ENCODE measurements around the gene SLC2A1. TPM values are rescaled to one million over a fixed set of nuclear protein-coding genes. Genes with fewer than 3 reads are reported as not detected.
A peak's percentile ranks its signal among the peaks of the same experiment; 100 is the strongest.

SLC2A1 gene
- total RNA-seq, 1 experiment from 2014 or later, result 422 TPM

GRCh38 chr1:42983693-42984092 lies 25.0 kb upstream of the SLC2A1 start:
- Histone ChIP-seq H3K36me3 (ENCODE audit: control insufficient read depth, insufficient read depth, low read length) (no peaks in the 10 kb centered on the region), H3K4me3 (ENCODE audit: low read depth, low read length) (no peak overlapping the region), H3K9me3 (no peaks in the 10 kb centered on the region), H3K27me3 (replicated peaks; ENCODE audit: control insufficient read depth, insufficient read depth, low read length) (no peaks in the 10 kb centered on the region), H3K4me1 (peaks cover 49% of the 10 kb centered on the region)
- Mint-ChIP-seq H3K27me3 (ENCODE audit: insufficient read depth, unreplicated experiment) (no peaks in the 10 kb centered on the region), H3K4me1 (ENCODE audit: low read depth, unreplicated experiment) (peaks cover 34% of the 10 kb centered on the region), H3K4me3 (ENCODE audit: unreplicated experiment) (no peak overlapping the region), H3K36me3 (ENCODE audit: insufficient read depth, unreplicated experiment) (peaks cover 15% of the 10 kb centered on the region), H3K9me3 (ENCODE audit: unreplicated experiment) (no peaks in the 10 kb centered on the region), H3K27ac (ENCODE audit: unreplicated experiment) (no peak overlapping the region)
- POLR2A ChIA-PET, result no interaction called here
- TF ChIP-seq, protein P1, sequence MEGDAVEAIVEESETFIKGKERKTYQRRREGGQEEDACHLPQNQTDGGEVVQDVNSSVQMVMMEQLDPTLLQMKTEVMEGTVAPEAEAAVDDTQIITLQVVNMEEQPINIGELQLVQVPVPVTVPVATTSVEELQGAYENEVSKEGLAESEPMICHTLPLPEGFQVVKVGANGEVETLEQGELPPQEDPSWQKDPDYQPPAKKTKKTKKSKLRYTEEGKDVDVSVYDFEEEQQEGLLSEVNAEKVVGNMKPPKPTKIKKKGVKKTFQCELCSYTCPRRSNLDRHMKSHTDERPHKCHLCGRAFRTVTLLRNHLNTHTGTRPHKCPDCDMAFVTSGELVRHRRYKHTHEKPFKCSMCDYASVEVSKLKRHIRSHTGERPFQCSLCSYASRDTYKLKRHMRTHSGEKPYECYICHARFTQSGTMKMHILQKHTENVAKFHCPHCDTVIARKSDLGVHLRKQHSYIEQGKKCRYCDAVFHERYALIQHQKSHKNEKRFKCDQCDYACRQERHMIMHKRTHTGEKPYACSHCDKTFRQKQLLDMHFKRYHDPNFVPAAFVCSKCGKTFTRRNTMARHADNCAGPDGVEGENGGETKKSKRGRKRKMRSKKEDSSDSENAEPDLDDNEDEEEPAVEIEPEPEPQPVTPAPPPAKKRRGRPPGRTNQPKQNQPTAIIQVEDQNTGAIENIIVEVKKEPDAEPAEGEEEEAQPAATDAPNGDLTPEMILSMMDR (IDR thresholded peaks at IDR 0.05; ENCODE audit: insufficient read depth in 1 of 2, low read depth in 1 of 2, low read length in 1 of 2, severe bottlenecking in 1 of 2, unreplicated experiment in 1 of 2), result no peak
- BruUV-seq (replicated peaks), result no TSS peak
- no peak for DNase-seq
- intact Hi-C loops (cut with micrococcal nuclease; ENCODE audit: unreplicated experiment), result no loop called here
- CTCF ChIA-PET, result interaction anchor here (1.6 kb wide), 1 partner anchor 90 kb away, joined by 4 read pairs; no protein-coding TSS in a partner anchor

DNA sequence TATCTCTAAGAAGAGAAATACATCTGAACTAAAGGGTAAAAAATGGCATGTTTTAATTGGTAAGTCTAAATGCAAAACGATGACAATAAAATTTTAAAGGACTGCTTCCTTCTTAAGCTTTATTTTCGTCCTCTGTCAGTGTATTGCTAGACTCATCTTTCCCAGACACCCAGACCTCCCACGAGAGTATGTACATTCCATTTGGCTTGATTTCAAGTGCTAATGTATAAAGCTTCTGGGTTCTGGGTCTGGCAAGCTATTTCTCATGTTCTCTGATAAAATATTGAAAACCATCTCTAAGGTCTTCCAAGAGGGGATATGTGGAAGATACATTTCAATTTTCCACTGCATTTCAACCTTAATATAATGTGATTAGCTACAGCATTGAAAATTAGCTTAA lies 24.6 kb upstream of the SLC2A1 start:
- H3K27me3 ChIP-seq (replicated peaks; ENCODE audit: control insufficient read depth, insufficient read depth, low read length), result no peaks in the 10 kb centered on the region
- no peak for DNase-seq
- POLR2A ChIA-PET, result no interaction called here

GRCh38 chr1:42982641-42983040 lies 24.0 kb upstream of the SLC2A1 start:
- Histone ChIP-seq H3K36me3 (ENCODE audit: control insufficient read depth, insufficient read depth, low read length) (no peaks in the 10 kb centered on the region), H3K9me3 (no peaks in the 10 kb centered on the region), H3K27me3 (replicated peaks; ENCODE audit: control insufficient read depth, insufficient read depth, low read length) (no peaks in the 10 kb centered on the region), H3K4me1 (peaks cover 55% of the 10 kb centered on the region), H3K4me3 (ENCODE audit: low read depth, low read length) (no peak overlapping the region)
- no peaks in the 10 kb centered on the region for H3K27me3 Mint-ChIP-seq (ENCODE audit: insufficient read depth, unreplicated experiment)
- DNase-seq, result no peak
- no TSS peak for BruUV-seq (replicated peaks)
- peaks cover 41% of the 10 kb centered on the region for H3K4me1 Mint-ChIP-seq (ENCODE audit: low read depth, unreplicated experiment)
- intact Hi-C loops (cut with micrococcal nuclease; ENCODE audit: unreplicated experiment), result no loop called here
- CTCF ChIA-PET, result interaction anchor here (0.6 to 1.6 kb wide), 2 partner anchors 11 to 91 kb away, joined by 3 to 4 read pairs; no protein-coding TSS in a partner anchor
- H3K27ac Mint-ChIP-seq (ENCODE audit: unreplicated experiment), result peak overlapping the region; percentile 96
- H3K9me3 Mint-ChIP-seq (ENCODE audit: unreplicated experiment), result no peaks in the 10 kb centered on the region
- POLR2A ChIA-PET, result no interaction called here
- H3K4me3 Mint-ChIP-seq (ENCODE audit: unreplicated experiment), result no peak overlapping the region
- TF ChIP-seq, protein P1 (IDR thresholded peaks at IDR 0.05; ENCODE audit: insufficient read depth in 1 of 2, low read depth in 1 of 2, low read length in 1 of 2, severe bottlenecking in 1 of 2, unreplicated experiment in 1 of 2), result no peak
- peaks cover 16% of the 10 kb centered on the region for H3K36me3 Mint-ChIP-seq (ENCODE audit: insufficient read depth, unreplicated experiment)

More for the DNA sequence above, 24.6 kb upstream of the SLC2A1 start:
- H3K27ac Mint-ChIP-seq (ENCODE audit: unreplicated experiment), result no peak overlapping the region
- no peaks in the 10 kb centered on the region for H3K27me3 Mint-ChIP-seq (ENCODE audit: insufficient read depth, unreplicated experiment)
- Histone ChIP-seq H3K9me3 (no peaks in the 10 kb centered on the region), H3K4me3 (ENCODE audit: low read depth, low read length) (no peak overlapping the region), H3K4me1 (peaks cover 53% of the 10 kb centered on the region), H3K36me3 (ENCODE audit: control insufficient read depth, insufficient read depth, low read length) (no peaks in the 10 kb centered on the region)
- peaks cover 38% of the 10 kb centered on the region for H3K4me1 Mint-ChIP-seq (ENCODE audit: low read depth, unreplicated experiment)
- H3K36me3 Mint-ChIP-seq (ENCODE audit: insufficient read depth, unreplicated experiment), result peaks cover 16% of the 10 kb centered on the region
- CTCF ChIA-PET, result interaction anchor here (1.6 kb wide), 1 partner anchor 91 kb away, joined by 4 read pairs; no protein-coding TSS in a partner anchor
- no peaks in the 10 kb centered on the region for H3K9me3 Mint-ChIP-seq (ENCODE audit: unreplicated experiment)
- no TSS peak for BruUV-seq (replicated peaks)
- TF ChIP-seq, protein P1 (IDR thresholded peaks at IDR 0.05; ENCODE audit: insufficient read depth in 1 of 2, low read depth in 1 of 2, low read length in 1 of 2, severe bottlenecking in 1 of 2, unreplicated experiment in 1 of 2), result no peak
- no peak overlapping the region for H3K4me3 Mint-ChIP-seq (ENCODE audit: unreplicated experiment)
- intact Hi-C loops (cut with micrococcal nuclease; ENCODE audit: unreplicated experiment), result no loop called here

Measured in Caco-2 (cell line).